OCI-LY7 (cell line): Measurements from ENCODE around the gene EVI2A. TPM values are rescaled to one million over a fixed set of nuclear protein-coding genes. Genes with fewer than 3 reads are reported as not detected.

Source experiments
- BruUV-seq: library from RNA; stranded (reverse); fragments of 400-500 nt; replicated peaks from 2 replicates; lab custom pipeline; 2021; lab: Mats Ljungman, UMichigan
- CTCF ChIA-PET: fragments of 300-600 bp; sonication (Branson Sonifier 250); formaldehyde crosslinking; loops from one replicate; lab custom pipeline; 2022; ENCODE audit warnings: antibody characterized with exemption; ENCODE audit not compliant: unreplicated experiment; lab: Charles Lee
- POLR2A ChIA-PET: fragments of 300-600 bp; sonication (Branson Sonifier 250); formaldehyde crosslinking; loops from one replicate; lab custom pipeline; 2022; ENCODE audit warnings: antibody characterized with exemption; lab: Charles Lee
- DNase-seq: peaks from one replicate; pipeline ENCODE4 v3.0.0-alpha.2; 2015; ENCODE audit warnings: low spot score
- H2AFZ ChIP-seq: fragments of 200-600 bp; sonication (generic), shearing (Covaris generic); 2 replicates; pipeline ENCODE4 v1.6.1; 2014; ENCODE audit warnings: mild to moderate bottlenecking, antibody characterized with exemption, low read length, moderate library complexity
- H3K27ac ChIP-seq: fragments of 200-600 bp; sonication (generic); 2 replicates; pipeline ENCODE4 v1.5.1; 2014; ENCODE audit warnings: mixed run types, low read depth, mild to moderate bottlenecking, moderate library complexity, low read length, inconsistent platforms; ENCODE audit not compliant: poor library complexity, severe bottlenecking
- H3K36me3 ChIP-seq: fragments of 200-600 bp; sonication (generic); 2 replicates; pipeline ENCODE4 v1.6.1; 2014; ENCODE audit warnings: mild to moderate bottlenecking, antibody characterized with exemption, low read length, moderate library complexity, mixed read lengths; ENCODE audit not compliant: insufficient read depth
- H3K4me1 ChIP-seq: fragments of 200-600 bp; sonication (generic); 2 replicates; pipeline ENCODE4 v1.5.1; 2014; ENCODE audit warnings: mild to moderate bottlenecking, low read length; ENCODE audit not compliant: insufficient read depth, poor library complexity, severe bottlenecking
- H3K4me2 ChIP-seq: fragments of 200-600 bp; sonication (generic); 2 replicates; pipeline ENCODE4 v1.6.1; 2014; ENCODE audit warnings: mild to moderate bottlenecking, low read length
- H3K4me3 ChIP-seq: fragments of 200-600 bp; sonication (generic); 2 replicates; pipeline ENCODE4 v1.5.1; 2014; ENCODE audit warnings: mild to moderate bottlenecking, low read depth, low read length; ENCODE audit not compliant: poor library complexity, severe bottlenecking
- H3K79me2 ChIP-seq: fragments of 200-600 bp; sonication (generic); 2 replicates; pipeline ENCODE4 v1.6.1; 2016; ENCODE audit warnings: low read depth, mild to moderate bottlenecking, low read length, moderate library complexity, mixed read lengths; ENCODE audit not compliant: insufficient read depth
- H3K9me2 ChIP-seq: fragments of 200-600 bp; sonication (generic); 2 replicates; pipeline ENCODE4 v1.6.1; 2016; ENCODE audit warnings: mild to moderate bottlenecking, low read length, mixed read lengths; ENCODE audit not compliant: insufficient read depth
- H3K9me3 ChIP-seq: fragments of 200-600 bp; sonication (generic); 2 replicates; pipeline ENCODE4 v1.6.1; 2014; ENCODE audit warnings: mild to moderate bottlenecking, mixed run types, low read length, mixed read lengths
- H4K20me1 ChIP-seq: fragments of 200-600 bp; sonication (generic); 2 replicates; pipeline ENCODE4 v1.6.1; 2014; ENCODE audit warnings: mild to moderate bottlenecking, antibody characterized with exemption, low read length, moderate library complexity, mixed read lengths; ENCODE audit not compliant: insufficient read depth
- CTCF ChIP-seq: fragments of 200-600 bp; sonication (generic); conservative IDR thresholded peaks from 2 replicates; pipeline ENCODE4 v1.5.1; 2014; ENCODE audit warnings: mild to moderate bottlenecking, antibody characterized with exemption, low read length, moderate library complexity, mixed read lengths
- EZH2phosphoT487 ChIP-seq: fragments of 200-600 bp; sonication (generic); IDR thresholded peaks from 2 replicates; pipeline ENCODE4 v1.6.1; 2018; ENCODE audit warnings: low read depth, borderline replicate concordance, mild to moderate bottlenecking, mixed run types, antibody characterized with exemption, low read length, moderate library complexity, mixed read lengths
- intact Hi-C: fragments of 100-400 bp; cut with micrococcal nuclease; formaldehyde crosslinking; loops from one replicate; pipeline ENCODE4 v1.10.0; 2022; ENCODE audit not compliant: unreplicated experiment
- total RNA-seq, 2 experiments: library from RNA; depleted of rRNA in 1 of 2; stranded (reverse); fragments of >200 nt in 1 of 2; shearing (Covaris generic) in 1 of 2; gene quantifications; 2 replicates each; pipeline ENCODE4 v1.2.3, GENCODE V29; 2014 to 2022

EVI2A gene
- total RNA-seq, 2 experiments from 2014 or later = 14.1 to 31.3 TPM

GRCh38 chr17:31273516-31273915 lies 47.9 kb downstream of the EVI2A start:
- Histone ChIP-seq H3K4me3 (no peak overlapping the region), H2AFZ (no peak overlapping the region), H3K27ac (no peak overlapping the region), H3K79me2 (no peaks in the 10 kb centered on the region), H3K36me3 (peaks cover 20% of the 10 kb centered on the region), H3K9me2 (no peaks in the 10 kb centered on the region), H3K4me2 (no peak overlapping the region), H4K20me1 (no peaks in the 10 kb centered on the region), H3K9me3 (no peaks in the 10 kb centered on the region), H3K4me1 (no peaks in the 10 kb centered on the region)
- TF ChIP-seq EZH2phosphoT487 (no peak), CTCF (no peak)
- intact Hi-C loops = no loop called here
- CTCF ChIA-PET = no interaction called here
- POLR2A ChIA-PET = no interaction called here
- BruUV-seq = no TSS peak
- no peak for DNase-seq

DNA sequence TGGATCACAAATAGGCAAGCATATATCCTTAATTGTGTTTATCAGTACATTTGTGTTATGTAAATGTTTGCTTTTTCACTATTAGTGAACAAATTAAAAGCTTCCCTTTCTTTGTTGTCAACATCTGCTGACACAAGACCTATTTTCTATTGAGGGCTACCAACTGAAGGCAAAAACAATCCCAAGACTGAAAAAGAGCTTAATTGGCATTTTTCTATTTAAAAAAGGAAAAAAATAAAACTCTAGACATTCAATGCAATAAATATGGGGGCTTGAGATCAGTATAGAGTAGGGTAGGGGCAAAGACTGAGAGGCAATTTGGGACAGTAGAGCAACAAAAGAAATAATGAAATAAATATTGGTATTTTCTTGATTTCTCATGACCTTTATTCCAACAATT lies 48.6 kb downstream of the EVI2A start:
- H4K20me1 ChIP-seq = no peaks in the 10 kb centered on the region
- no peaks in the 10 kb centered on the region for H3K4me1 ChIP-seq
- ChIA-PET CTCF (no interaction called here), POLR2A (interaction anchor here (0.5 to 0.6 kb wide), 2 partner anchors 179 to 264 kb away, joined by 3 read pairs; no protein-coding TSS in a partner anchor)
- BruUV-seq = no TSS peak
- no peaks in the 10 kb centered on the region for H3K79me2 ChIP-seq
- no peak overlapping the region for H3K27ac ChIP-seq
- no peaks in the 10 kb centered on the region for H3K9me2 ChIP-seq
- TF ChIP-seq EZH2phosphoT487 (no peak), CTCF (no peak)
- H3K4me3 ChIP-seq = no peak overlapping the region
- no peak overlapping the region for H2AFZ ChIP-seq
- no peak overlapping the region for H3K4me2 ChIP-seq
- H3K36me3 ChIP-seq = peaks cover 21% of the 10 kb centered on the region
- no peak for DNase-seq
- no peaks in the 10 kb centered on the region for H3K9me3 ChIP-seq
- intact Hi-C loops = no loop called here

- Histone ChIP-seq H3K9me2 (no peaks in the 10 kb centered on the region), H3K9me3 (no peaks in the 10 kb centered on the region), H3K79me2 (no peaks in the 10 kb centered on the region), H3K4me3 (no peak overlapping the region), H3K4me1 (no peaks in the 10 kb centered on the region), H3K27ac (no peak overlapping the region), H3K36me3 (peaks cover 24% of the 10 kb centered on the region), H3K4me2 (no peak overlapping the region), H4K20me1 (no peaks in the 10 kb centered on the region), H2AFZ (no peak overlapping the region)
- TF ChIP-seq EZH2phosphoT487 = no peak
- TF ChIP-seq CTCF = no peak
- POLR2A ChIA-PET = no interaction called here
- intact Hi-C loops = no loop called here
- CTCF ChIA-PET = no interaction called here
- BruUV-seq = no TSS peak
- no peak for DNase-seq
Measured at GRCh38 chr17:31272236-31272635, 49.2 kb downstream of the EVI2A start.
